Erythroblast (primary cell): ENCODE measurements around the gene EMILIN1.

ENCODE experiments used
- GATA1 ChIP-seq: IDR thresholded peaks from 2 replicates; pipeline ENCODE4 v1.6.1; 2011; ENCODE audit warnings: low read depth, mild to moderate bottlenecking, control low read depth, low read length, moderate library complexity
- POLR2A ChIP-seq: IDR thresholded peaks from 2 replicates; pipeline ENCODE4 v1.6.1; 2011; ENCODE audit warnings: mild to moderate bottlenecking, low read length

- TF ChIP-seq POLR2A = no peak
- TF ChIP-seq GATA1 = no peak
Observed at GRCh38 chr2:27040282-27040681, 38.1 kb upstream of the EMILIN1 start.
